ENCODE measurements around the gene ALOX15B.

- TF ChIP-seq POLR2A (IDR thresholded peaks at IDR 0.05; ENCODE audit: low read length): no peak
- TF ChIP-seq GATA1 (IDR thresholded peaks at IDR 0.05; ENCODE audit: low read depth, low read length): no peak
Observed at GRCh38 chr17:8082292-8082691, 43.4 kb downstream of the ALOX15B start.

All from erythroblast (primary cell).